ENCODE results near the gene WAS. TPM values are rescaled to one million over a fixed set of nuclear protein-coding genes. Genes with fewer than 3 reads are reported as not detected.
"Not testable (repeated sequence)": the region's sequence is repeated elsewhere in the genome, so short reads cannot be mapped to it uniquely, and the experiment has no call there.

Gene WAS
- total RNA-seq, 1 experiment from 2014 or later: 0.79 TPM

DNA sequence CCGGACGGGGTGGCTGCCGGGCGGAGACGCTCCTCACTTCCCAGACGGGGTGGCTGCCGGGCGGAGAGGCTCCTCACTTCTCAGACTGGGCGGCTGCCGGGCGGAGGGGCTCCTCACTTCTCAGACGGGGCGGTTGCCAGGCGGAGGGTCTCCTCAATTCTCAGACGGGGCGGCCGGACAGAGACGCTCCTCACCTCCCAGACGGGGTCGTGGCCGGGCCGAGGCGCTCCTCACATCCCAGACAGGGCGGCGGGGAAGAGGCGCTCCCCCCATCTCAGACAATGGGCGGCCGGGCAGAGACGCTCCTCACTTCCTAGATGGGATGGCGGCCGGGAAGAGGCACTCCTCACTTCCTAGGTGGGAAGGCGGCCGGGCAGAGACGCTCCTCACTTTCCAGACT lies 23.9 kb upstream of the WAS start:
- H3K27ac Mint-ChIP-seq, POLR2A ChIA-PET, H3K4me1 Mint-ChIP-seq: not testable (repeated sequence)

GRCh38 chrX:48663241-48663640 lies 20.4 kb upstream of the WAS start:
- Mint-ChIP-seq H3K27me3 (ENCODE audit: low read depth) (peaks cover 6% of the 10 kb centered on the region; the same call in 1 of the 2 replicates), H3K9me3 (peaks cover 9% of the 10 kb centered on the region), H3K36me3 (peaks cover 4% of the 10 kb centered on the region), H3K27ac (no peak overlapping the region), H3K4me3 (no peak overlapping the region), H3K4me1 (no peaks in the 10 kb centered on the region)
- DNase-seq (ENCODE audit: low spot score) (no peak), ATAC-seq (no peak)
- POLR2A ChIA-PET: no interaction called here
- CTCF ChIA-PET: no interaction called here
- TF ChIP-seq CBFB (CRISPR knock-in tag; IDR thresholded peaks at IDR 0.05; ENCODE audit: low read depth): no peak
- no peak for TF ChIP-seq KAT7 (CRISPR knock-in tag; IDR thresholded peaks at IDR 0.05; ENCODE audit: borderline replicate concordance)
- no peak for TF ChIP-seq HMGXB4 (CRISPR knock-in tag; IDR thresholded peaks at IDR 0.05)
- no peak for TF ChIP-seq SP1 (CRISPR knock-in tag; conservative IDR thresholded peaks at IDR 0.05)
- TF ChIP-seq ZNF425 (CRISPR knock-in tag; conservative IDR thresholded peaks at IDR 0.05): no peak
- TF ChIP-seq E2F1 (CRISPR knock-in tag; IDR thresholded peaks at IDR 0.05): no peak
- TF ChIP-seq, protein P1, sequence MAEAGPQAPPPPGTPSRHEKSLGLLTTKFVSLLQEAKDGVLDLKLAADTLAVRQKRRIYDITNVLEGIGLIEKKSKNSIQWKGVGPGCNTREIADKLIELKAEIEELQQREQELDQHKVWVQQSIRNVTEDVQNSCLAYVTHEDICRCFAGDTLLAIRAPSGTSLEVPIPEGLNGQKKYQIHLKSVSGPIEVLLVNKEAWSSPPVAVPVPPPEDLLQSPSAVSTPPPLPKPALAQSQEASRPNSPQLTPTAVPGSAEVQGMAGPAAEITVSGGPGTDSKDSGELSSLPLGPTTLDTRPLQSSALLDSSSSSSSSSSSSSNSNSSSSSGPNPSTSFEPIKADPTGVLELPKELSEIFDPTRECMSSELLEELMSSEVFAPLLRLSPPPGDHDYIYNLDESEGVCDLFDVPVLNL (CRISPR knock-in tag; IDR thresholded peaks at IDR 0.05; ENCODE audit: borderline replicate concordance, low read depth): no peak
- no peak for TF ChIP-seq FOXP1 (CRISPR knock-in tag; IDR thresholded peaks at IDR 0.05; ENCODE audit: borderline replicate concordance)
- TF ChIP-seq, protein P2, sequence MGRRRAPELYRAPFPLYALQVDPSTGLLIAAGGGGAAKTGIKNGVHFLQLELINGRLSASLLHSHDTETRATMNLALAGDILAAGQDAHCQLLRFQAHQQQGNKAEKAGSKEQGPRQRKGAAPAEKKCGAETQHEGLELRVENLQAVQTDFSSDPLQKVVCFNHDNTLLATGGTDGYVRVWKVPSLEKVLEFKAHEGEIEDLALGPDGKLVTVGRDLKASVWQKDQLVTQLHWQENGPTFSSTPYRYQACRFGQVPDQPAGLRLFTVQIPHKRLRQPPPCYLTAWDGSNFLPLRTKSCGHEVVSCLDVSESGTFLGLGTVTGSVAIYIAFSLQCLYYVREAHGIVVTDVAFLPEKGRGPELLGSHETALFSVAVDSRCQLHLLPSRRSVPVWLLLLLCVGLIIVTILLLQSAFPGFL (CRISPR knock-in tag; IDR thresholded peaks at IDR 0.05; ENCODE audit: borderline replicate concordance): no peak
- TF ChIP-seq, protein P3, sequence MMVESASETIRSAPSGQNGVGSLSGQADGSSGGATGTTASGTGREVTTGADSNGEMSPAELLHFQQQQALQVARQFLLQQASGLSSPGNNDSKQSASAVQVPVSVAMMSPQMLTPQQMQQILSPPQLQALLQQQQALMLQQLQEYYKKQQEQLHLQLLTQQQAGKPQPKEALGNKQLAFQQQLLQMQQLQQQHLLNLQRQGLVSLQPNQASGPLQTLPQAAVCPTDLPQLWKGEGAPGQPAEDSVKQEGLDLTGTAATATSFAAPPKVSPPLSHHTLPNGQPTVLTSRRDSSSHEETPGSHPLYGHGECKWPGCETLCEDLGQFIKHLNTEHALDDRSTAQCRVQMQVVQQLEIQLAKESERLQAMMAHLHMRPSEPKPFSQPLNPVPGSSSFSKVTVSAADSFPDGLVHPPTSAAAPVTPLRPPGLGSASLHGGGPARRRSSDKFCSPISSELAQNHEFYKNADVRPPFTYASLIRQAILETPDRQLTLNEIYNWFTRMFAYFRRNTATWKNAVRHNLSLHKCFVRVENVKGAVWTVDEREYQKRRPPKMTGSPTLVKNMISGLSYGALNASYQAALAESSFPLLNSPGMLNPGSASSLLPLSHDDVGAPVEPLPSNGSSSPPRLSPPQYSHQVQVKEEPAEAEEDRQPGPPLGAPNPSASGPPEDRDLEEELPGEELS (CRISPR knock-in tag; IDR thresholded peaks at IDR 0.05): no peak
- no peak for TF ChIP-seq SOX15 (CRISPR knock-in tag; IDR thresholded peaks at IDR 0.05)
- TF ChIP-seq SMAD3 (CRISPR knock-in tag; IDR thresholded peaks at IDR 0.05; ENCODE audit: borderline replicate concordance): no peak
- TF ChIP-seq ZNF232 (CRISPR knock-in tag; IDR thresholded peaks at IDR 0.05): no peak

More for the DNA sequence above, 23.9 kb upstream of the WAS start:
- H3K36me3 Mint-ChIP-seq; CTCF ChIA-PET; H3K4me3 Mint-ChIP-seq; ATAC-seq; DNase-seq (ENCODE audit: low spot score); H3K27me3 Mint-ChIP-seq (ENCODE audit: low read depth): not testable (repeated sequence)
- peaks cover 15% of the 10 kb centered on the region for H3K9me3 Mint-ChIP-seq

Measured in WTC11 (cell line).